SIG-M5 treated with dmso at 0.1 percent for 504 hours (cell line): Measurements from ENCODE around the gene AS3MT.
"Not testable (repeated sequence)": the region's sequence is repeated elsewhere in the genome, so short reads cannot be mapped to it uniquely, and the experiment has no call there.

ENCODE experiments used
- DNase-seq: peaks from one replicate; lab custom pipeline; 2025; ENCODE audit not compliant: unreplicated experiment; lab: John Stamatoyannopoulos, UW

The AS3MT gene

DNA sequence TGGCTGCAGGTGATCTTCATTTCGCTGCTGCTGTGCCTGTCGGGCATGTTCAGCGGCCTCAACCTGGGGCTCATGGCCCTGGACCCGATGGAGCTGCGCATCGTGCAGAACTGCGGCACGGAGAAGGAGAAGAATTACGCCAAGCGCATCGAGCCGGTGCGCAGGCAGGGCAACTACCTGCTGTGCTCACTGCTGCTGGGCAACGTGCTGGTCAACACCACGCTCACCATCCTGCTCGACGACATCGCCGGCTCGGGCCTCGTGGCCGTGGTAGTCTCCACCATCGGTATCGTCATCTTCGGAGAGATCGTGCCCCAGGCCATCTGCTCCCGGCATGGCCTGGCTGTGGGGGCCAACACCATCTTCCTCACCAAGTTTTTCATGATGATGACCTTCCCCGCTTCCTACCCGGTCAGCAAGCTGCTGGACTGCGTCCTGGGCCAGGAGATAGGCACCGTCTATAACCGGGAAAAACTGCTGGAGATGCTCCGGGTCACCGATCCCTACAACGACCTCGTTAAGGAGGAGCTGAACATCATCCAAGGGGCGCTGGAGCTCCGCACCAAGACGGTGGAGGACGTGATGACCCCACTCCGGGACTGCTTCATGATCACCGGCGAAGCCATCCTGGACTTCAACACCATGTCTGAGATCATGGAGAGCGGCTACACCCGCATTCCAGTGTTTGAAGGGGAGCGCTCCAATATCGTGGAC is 50.1 kb downstream of the AS3MT start:
- DNase-seq = no peak

DNA sequence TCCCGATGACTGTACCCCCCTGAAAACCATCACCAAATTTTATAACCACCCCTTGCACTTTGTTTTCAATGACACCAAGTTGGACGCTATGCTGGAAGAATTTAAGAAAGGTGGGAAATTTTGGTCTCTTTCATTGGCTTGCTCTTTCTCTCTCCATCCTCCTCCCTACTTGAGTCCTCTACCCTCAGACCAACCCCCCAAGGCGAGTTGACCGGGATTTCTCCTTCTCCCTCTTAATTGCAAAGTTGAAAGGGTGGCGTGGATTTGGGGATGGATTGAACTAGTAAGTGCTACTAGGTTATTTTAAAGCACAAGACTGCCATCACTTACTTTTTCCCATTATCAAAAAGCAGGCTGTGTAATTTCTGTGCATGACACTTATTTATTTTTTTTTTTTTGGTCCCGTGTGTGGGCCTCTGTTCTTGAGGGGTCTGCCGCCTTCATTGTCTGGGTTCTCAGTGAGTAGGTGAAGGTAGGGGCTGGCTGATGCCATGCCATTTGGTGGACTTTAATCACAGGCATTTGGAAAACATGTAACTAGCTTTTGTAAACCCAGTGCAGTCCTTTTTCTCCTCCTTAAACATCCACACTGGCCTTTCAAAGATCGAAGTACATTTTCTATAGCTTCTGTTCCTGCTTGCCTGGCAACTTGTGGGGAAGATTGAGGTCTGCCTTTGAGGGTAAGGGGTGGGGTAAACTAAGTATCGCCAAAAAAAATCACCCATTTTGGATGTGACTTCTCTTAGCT is 50.9 kb downstream of the AS3MT start:
- DNase-seq = no peak

- DNase-seq = no peak
Observed at GRCh38 chr10:102923601-102924000, 54.3 kb downstream of the AS3MT start.

- no peak for DNase-seq
Observed at GRCh38 chr10:102926842-102927241, 57.6 kb downstream of the AS3MT start.

DNA sequence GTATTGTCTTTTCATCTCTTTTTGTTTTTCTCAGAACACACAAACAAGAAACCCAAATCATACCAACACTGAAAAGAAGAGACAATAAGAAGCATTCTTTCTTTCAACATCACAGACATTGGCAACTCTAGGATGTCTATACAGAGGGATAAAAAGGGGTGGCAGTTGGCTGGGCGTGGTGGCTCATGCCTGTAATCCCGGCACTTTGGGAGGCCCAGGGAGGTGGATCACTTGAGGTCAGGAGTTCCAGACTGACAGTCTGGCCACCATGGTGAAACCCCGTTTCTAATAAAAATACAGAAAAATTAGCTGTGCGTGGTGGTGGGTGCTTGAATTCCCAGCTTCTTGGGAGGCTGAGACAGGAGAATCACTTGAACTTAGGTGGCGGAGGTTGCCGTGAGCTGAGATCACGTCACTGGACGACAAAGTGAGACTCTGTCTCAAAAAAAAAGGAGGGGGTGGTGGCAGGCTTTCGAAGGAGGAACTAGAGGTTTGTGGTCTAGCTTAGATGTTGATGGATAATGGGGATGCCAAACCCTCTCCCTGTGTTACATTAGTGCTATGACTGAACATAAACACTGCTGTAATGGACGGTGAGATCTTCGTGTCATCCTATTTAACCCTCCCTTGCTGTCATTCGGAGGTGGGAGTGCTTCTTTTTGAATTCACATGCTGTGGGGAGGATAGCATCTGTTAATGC is 58.2 kb downstream of the AS3MT start:
- peak; percentile 81 for DNase-seq

DNA sequence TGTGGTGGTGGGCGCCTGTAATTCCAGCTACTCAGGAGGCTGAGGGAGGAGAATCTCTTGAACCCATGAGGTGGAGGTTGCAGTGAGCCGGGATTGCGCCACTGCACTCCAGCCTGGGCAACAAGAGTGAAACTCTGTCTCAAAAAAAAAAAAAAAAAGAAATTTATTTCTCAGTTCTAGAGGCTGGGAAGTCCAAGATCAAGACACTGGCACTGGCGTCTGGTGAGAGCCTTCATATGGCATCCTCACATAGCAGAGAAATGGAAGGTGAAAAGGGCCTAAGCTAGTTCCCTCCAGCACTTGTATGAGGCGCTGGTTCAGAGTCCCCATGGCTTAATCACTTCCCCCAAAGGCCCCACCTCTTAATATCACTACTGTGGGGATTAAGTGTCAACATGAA is 59.2 kb downstream of the AS3MT start:
- not testable (repeated sequence) for DNase-seq

GRCh38 chr10:102930720-102931119 is 61.5 kb downstream of the AS3MT start:
- DNase-seq = no peak

GRCh38 chr10:102931643-102932042 is 62.4 kb downstream of the AS3MT start:
- no peak for DNase-seq

DNA sequence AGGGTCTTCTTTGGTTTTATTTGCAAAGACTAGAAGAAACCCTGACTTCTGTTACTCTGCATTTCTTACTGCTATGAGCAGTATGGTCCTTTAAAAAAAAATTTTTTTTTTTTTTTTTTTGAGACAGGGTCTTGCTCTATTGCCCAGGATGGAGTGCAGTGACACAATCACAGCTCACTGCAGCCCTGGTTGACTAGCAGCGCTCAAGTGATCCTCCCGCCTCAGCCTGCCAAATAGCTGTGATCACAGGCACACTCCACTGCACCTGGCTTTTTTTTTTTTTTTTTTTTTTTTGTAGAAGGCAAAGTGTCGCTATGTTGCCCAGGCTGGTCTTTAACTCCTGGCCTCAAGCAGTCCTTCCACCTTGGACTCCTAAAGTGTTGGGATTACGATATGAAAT is 66.2 kb downstream of the AS3MT start:
- no peak for DNase-seq

- no peak for DNase-seq
Observed at GRCh38 chr10:102935939-102936605, 66.8 kb downstream of the AS3MT start.

DNA sequence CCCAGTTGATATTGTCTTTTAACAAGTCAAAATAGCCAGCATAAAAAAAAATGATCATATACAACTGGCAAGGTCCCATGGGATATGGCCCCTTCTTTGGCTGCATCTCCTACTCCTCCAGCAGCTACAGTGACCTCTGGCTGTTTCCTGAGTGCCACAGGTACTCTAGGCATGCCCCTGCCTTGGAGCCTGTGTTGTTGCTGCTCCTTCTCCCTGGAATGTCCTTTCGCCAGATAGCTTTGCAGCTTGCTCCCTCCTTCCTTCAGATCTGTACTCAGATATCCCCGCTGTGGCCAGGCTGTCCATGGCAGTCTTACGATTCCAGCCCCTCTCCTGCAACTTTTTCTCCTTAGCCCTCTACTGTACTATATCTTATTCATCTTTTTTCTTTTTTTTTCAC is 72.1 kb downstream of the AS3MT start:
- DNase-seq = no peak

- no peak for DNase-seq
Observed at GRCh38 chr10:102945449-102945848, 76.2 kb downstream of the AS3MT start.

DNA sequence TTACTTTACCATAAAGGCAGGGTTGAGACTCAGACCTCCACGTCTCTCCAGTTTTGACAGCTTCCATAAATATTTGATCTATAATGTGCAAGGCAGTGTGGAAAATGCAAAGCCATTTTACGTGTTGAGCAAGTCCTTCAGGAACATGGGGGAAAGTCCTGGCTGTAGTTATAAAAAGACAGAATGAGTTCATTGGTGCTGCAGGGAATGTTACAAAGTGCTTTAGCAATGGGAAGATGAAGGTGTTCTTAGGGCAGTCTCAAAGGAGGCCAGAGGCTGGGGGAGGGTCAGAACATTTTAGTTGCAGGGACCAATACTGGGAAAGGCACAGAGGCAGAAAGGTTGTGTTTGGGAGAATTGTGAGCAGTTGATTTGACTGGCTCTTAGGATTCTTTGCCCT is 76.7 kb downstream of the AS3MT start:
- no peak for DNase-seq

GRCh38 chr10:102946992-102947391 is 77.7 kb downstream of the AS3MT start:
- no peak for DNase-seq

DNA sequence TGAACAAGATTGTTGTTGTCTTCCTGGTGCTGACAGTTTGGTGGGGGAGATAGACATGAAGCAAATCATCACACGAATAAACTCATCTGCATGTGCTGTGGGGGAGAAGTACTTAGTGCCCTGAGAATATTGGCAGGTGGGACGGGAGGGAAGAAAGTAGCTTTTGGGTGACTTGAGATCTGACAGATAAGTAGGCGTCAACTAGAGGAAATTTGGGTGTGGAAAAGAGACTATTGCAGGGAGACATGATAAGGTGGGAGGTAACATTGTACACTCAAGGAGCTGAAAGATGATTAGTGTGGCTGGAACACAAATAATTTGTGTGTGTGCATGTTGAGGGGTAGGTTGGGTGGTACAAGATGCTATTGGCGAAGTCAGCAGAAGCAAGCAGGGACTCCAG is 78.9 kb downstream of the AS3MT start:
- DNase-seq = no peak

GRCh38 chr10:102948786-102949185 is 79.5 kb downstream of the AS3MT start:
- DNase-seq = no peak

- no peak for DNase-seq
Observed at GRCh38 chr10:102949916-102950315, 80.6 kb downstream of the AS3MT start.

DNA sequence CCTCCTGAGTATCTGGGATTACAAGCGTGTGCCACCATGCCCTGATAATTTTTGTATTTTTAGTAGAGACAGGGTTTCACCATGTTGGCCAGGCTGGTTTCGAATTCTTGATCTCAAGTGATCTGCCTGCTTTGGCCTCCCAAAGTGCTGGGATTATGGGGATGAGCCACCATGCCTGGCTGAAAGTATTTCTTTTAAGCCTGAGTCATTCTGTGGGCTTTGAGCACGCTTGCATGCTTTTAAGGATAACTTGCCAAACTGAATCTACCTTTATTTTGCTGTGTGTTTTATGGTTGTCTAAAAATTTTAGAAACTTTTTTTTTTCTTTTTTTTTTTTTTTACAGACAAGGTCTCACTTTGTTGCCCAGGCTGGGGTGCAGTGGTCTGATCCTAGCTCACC is 82.0 kb downstream of the AS3MT start:
- no peak for DNase-seq
